HG02870 (cell line): Measurements from ENCODE around the gene MRO.
"Not testable (repeated sequence)": the region's sequence is repeated elsewhere in the genome, so short reads cannot be mapped to it uniquely, and the experiment has no call there.

Experiments used
- ATAC-seq: cut with Tn5 transposase; IDR thresholded peaks from one replicate; pipeline ENCODE4 v1.9.1; 2021; ENCODE audit warnings: mild to moderate bottlenecking, moderate library complexity; ENCODE audit not compliant: unreplicated experiment

The MRO gene

DNA sequence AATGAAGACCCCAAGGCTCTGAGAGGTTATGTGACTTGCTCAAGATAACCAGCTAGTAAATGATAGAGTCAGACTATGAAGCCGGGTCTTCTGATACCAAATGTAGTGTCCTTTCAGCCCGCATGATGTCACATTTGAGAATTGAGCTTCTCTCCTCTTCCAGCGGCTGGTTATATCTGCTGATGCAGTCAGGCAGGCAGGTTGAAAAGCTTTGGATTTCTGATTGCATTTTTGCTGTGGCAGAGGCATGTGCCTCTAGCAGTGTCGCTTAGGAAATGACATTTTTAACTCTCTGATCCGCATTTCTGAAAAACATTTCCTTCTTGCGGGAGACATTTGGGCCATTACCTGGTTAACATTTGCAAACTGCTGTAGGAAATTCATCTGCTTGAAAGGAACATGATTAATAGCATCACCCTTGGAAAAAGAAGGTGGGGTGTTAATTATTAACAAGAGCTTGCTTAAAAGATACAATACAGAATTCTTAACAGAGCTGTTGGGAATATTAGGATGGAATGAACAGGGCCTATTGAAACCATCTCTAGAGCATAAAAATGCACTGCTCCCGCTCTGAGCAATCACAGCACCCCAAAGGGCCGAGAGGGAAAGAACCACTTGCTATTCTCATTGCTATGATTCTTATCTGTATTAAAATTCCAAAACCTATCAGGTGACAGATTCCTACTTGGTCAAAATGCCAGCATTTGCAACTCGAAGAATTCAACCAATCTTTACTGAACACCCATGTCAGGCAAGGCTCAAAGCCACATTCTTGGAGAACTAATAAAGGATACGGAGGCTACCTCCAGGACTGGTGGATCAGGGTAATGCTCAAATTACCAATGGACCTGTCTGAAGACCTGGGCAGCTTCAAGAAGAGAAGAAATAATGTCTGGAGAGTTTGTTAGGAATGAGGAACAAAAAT, 25.9 kb downstream of the MRO start:
- ATAC-seq = no peak

DNA sequence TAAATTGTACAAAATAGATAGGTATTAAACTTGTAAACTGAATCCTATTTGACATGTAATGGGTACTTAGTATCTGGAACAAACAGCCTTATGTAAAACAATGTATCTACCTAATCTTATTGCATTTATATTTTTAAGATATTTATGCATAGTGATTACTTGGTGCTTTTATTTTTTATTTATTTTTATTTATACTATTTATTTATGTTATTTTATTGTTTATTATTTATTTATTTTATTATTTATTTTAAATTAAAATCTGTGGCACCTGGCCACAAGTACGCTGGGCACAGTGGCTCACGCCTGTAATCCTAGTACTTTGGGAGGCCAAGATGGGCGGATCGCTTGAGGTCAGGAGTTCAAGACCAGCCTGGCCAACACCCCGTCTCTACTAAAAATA, 26.9 kb downstream of the MRO start:
- ATAC-seq = no peak

DNA sequence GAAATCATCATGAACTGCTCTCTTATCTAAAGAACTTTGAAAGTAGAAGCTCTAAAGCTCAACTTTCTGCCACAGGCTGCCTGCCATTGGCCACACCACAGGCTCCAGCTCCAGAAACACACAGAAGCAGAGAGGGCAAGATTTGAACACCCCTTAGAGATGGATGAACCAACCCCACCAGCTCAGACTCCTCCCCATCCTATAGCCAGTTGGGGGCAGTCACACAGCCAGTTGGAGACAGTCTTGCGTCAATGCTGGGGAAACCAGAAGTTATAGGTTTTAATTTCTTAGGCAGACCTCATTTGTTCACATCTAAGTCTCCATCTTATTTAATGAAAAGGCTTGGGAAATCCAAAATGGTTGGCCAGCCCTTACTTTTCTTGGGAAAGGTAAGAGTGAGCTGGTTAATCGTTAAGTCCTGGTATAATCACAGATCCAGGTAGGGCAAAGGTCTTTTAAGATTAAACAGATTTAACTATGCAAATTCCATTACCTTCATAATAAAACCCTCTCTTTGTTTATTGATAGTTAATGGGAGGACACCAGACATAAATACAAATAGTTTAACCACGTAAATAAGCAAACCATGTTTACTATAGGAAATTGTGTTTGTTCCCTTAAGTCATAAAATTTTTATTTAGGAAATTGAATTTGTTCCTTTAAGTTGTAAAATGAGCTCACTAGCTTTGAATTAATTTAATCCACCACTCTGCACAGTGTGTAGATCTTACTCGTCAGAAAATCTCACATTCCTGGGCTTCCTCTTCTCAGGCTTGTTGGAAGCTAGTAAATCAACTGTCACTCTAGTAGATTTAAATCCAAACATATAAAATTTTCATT, 28.0 kb downstream of the MRO start:
- no peak for ATAC-seq

DNA sequence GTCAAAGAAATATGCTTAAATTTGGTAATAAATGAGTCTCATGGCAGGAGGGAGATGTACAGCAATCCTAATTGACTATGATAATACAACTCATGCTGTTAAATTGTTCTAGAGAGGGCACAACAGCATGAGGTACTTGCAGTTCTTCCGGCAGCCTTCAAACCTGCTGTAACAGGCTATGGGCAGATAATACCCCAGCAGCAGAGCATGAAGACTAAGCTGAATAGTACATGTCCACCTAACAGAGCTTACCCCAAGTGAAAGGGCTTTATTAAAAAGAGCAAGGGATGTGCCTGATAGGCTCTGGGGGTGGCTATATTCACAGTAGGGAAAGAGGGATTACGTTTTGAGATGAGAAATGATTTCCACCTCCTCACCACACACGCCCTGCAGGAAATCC, 28.9 kb downstream of the MRO start:
- ATAC-seq = no peak

DNA sequence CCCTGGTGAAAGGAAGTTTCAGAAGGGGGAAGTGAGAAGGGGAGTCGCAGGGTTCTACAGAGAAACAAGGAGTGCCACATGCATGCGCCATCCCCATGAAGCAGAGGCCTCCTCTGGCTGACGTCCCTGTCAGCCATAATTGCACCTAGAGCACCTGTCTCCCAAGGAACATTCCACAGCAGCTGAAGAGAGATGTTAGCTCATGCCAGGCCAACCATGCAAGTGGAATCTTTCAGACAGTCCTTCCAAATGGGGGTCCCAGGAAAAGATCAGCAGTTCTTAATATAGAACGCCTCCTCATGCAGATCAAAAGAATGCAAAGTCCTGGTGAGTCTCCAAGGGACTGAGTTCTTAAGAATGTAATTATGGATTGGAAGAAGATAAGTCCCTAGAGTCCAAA, 29.6 kb downstream of the MRO start:
- ATAC-seq = no peak

DNA sequence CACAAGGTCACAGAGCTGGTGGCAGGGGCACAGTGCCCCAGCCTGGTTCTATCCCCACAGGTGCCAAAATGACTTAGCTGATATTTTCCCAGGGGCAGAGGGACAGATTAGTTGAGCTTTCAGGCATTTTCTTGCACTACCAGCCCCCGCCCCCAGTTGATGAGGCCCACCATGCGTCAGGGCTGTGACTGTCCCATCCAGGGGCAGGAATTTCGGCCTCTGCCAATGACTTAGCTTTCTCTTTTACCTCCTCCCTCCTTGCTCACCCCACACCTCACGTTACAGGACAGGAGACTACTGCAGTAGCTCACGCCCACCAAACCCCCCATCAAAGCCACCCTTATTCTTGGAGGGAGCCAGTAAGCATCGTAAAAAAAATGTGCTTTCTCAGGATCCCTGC, 31.5 kb downstream of the MRO start:
- no peak for ATAC-seq

DNA sequence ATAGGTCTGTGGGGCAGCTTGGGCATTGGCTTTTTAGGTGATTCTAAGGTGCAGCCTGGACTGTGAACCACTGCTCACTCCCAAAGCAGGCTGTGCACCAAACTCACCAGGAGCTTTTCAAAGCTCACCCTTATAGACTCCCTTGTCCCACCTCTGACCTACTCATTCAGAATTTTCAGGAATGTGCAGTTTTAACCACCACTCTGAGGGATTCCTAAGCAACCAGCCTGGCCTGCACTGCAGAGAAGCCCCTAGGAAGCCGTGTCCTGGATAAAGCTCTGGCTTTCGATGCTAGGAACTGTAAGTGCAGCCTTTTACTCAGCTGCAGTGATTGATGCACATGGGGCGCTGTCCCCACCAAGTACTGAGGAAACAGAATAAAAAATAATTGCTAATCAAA, 33.0 kb downstream of the MRO start:
- ATAC-seq = no peak

DNA sequence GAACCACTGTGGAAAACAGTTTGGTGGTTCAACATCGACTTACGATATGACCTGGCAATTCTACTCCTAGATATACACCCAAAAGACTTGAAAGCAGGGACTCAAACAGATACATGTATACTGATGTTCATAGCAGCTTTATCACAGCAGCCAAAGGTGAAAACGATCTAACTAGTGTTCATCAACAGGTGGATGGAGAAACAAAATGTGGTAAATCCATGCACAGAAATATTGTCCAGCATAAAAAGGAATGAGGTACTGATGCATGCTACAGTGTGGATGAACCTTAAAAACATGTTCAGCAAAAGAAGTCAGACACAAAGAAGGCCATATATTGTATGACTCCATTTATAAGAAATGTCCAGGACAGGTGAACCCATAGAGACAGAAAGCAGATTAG, 36.3 kb downstream of the MRO start:
- no peak for ATAC-seq

DNA sequence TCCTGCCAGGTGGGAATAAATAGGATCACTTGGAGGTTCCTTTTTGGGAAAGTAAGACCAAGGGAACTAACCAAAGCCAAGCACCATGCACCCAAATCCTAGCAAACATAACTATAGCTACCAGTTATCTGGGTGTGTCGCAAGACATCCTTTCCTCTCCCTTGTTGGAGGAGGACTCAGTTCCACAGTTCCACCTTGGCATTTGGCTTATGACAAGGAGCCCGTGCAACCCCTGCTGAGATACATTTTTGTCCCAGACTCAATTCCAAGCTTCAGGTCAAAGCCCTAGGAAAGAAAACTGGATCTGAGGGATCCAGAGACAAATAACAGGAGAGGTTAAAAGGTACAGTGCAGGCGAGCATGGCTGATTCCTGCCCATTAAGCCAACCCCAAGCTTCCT, 40.8 kb downstream of the MRO start:
- ATAC-seq = not testable (repeated sequence)

DNA sequence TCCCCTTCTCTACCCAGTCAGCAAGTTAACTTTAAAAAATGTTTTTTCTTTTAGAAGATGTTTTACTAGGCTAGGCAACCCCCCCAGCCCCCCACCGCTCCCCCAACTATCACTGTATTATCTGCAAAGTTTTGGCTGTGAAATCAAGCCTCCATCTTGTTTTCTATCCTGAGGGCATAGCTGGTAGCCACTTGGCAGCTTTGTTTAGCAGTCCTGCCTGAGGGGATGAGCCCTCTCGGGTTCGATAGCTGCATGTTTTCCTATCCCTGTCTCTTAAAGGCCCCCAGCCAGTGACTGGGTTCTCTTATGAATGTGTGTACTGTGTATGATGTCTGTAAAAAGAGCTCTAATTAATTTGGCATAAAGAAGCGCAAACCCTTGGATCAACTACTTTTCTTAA, 43.4 kb downstream of the MRO start:
- no peak for ATAC-seq

DNA sequence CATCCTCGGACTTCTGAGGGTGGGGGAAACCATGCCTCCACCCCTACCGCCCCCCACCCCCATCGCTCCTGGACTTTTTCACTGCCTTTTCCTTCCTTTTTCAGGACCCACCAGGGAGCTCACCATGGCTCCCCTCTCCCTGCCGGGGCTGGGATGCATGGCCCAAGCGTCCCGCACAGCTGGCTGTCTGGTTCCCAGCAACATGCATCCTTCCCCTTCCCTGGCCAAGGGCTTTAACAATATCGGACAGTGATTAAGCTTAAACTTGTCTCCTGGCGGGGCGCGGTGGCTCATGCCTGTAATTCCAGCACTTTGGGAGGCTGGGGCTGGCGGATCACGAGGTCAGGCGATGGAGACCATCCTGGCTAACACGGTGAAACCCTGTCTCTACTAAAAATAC, 44.1 kb downstream of the MRO start:
- ATAC-seq = no peak

DNA sequence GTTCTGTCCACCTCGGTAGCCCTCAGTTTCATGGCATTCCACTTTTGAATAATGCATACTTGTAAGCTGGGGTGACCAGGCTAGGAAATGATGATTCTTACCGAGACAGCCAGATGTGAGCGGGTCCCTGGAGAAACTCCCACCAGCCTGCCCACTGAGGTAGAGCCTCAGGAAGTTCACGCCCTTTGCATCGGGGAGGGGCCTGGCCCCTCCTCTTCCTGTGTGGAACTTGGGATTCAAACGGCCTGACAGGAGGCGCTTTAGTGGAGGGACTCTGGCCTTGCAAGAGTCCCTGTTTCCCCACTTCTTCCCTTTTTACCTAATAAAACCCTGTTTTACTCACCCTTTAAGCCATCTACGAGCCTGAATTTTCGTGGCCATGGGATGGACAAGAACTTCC, 44.6 kb downstream of the MRO start:
- no peak for ATAC-seq

DNA sequence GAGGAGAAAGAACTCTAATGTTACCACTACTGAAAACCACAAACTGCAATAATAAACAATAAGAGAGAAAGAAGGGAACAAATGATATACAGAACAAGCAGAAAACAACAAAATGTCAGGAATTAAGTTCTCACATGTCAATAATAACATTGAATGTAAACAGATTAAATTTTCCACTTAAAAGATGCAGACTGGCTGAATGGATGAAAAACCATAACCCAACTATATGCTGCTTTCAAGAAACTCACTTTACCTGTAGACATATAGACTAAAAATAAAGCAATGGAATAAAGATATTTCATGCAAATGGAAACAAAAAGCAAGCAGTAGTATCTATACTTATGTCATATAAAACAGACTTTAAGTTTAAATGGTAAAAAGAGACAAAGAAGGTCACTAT, 50.4 kb downstream of the MRO start:
- ATAC-seq = no peak

DNA sequence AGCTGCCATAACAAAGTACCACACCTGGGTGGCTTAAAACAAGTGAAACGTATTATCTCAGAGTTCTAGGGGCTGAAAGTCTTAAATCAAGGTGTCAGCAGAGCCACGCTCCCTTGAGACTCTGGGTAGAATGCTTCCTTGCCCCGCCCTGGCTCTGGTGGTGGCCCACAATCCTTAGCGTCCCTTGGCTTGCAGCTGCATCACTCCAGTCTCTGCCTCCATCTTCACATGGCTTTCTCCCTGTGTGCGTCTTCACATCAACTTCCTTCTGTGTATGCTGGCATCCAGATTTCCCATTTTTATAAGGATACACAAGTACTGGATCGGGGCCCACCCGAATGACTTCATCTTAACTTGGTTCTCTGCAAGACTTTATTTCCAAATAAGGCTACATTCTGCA, 62.5 kb downstream of the MRO start:
- ATAC-seq = no peak

DNA sequence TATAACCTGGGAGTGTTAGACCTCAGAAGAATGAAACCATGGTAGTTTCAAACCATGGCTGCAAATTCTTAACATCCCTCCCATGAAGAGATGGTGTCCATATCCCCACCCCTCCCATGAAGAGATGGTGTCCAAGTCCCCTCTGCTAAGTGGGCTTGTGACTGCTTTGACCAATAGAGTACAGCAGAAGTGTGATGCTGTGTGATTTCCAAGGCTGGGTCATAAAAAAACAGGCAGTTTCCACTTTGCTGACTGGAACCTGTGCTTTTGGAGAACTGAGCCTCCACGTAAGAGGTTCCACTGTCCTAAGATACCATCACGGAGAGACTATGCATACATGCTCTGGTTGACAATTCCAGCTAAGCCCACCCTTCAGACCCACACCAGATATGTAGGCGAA, 65.5 kb downstream of the MRO start:
- no peak for ATAC-seq

DNA sequence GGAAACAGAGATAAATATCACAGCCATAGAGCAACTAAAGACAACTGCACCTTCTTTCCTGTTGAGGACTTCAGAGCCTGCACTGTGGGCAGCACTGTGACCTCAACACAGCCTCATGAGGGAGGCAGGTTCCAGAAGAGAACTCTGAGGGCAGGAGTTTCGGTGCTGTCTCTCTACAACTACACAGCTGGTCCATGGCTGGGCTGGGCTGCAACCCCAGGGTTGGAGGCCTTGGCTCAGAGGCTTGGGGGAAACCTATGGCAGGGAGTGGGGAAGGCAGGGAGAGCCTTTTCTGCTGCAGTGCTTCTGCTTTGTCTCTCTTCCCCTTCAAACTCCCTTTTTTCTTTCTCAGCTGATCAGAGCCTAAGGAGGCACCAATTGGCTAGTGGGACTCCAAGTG, 66.5 kb downstream of the MRO start:
- no peak for ATAC-seq

DNA sequence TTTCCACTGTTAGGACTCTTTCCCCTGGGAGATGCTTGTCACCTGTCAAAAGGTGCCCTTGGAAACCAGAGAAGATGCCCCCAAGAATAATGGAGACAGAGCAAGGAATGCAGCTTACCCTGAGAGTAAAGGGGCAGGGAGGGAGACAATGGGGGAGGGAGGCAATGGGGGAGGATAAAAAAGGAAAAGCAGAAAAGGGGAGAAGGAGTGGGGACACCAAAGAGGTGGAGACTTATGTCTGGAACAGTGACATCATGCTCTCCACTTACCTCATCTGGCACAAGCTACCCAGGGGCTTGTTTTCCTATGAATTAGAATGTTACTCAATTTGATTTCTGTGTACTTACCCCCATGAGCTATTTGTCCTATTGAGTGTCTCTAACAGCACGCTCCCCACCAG, 67.9 kb downstream of the MRO start:
- no peak for ATAC-seq

DNA sequence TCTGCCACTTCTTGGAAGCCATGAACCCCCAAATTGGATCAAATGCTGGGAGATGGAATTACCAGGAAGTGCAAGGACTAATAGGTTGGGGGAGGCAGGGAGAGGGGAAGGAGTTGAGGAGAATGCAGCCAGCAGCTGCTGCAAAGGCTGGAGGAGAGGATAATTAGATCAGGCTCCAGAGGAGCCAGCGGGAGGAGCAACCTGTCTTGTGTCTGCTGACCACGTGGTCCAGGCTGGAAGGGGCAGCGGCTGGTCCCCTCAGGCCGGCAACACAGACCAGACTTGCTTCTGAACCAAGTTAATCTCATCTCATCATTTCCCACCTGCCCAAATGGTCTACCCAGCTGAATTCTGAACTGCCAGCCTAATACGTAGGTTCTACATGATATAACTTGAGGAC, 68.3 kb downstream of the MRO start:
- no peak for ATAC-seq

DNA sequence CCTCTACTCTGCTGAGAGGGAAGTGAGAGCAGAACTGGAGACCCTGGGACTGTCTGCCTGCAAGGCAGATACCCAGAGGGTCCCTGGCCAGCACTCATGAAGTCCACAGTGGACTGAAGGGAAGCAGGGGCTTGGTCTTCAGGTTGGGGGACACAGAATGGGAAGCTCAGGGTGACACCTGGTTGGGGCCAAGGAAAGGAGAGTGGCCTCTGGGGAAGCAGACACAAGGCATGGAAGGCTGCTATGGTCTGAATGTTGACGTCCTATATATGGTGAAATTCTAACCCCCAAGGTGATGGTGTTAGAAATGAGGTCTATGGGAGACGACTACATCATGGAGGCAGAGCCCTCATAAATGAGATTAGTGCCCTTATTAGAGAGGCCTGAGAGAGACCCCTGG, 69.3 kb downstream of the MRO start:
- ATAC-seq = no peak

DNA sequence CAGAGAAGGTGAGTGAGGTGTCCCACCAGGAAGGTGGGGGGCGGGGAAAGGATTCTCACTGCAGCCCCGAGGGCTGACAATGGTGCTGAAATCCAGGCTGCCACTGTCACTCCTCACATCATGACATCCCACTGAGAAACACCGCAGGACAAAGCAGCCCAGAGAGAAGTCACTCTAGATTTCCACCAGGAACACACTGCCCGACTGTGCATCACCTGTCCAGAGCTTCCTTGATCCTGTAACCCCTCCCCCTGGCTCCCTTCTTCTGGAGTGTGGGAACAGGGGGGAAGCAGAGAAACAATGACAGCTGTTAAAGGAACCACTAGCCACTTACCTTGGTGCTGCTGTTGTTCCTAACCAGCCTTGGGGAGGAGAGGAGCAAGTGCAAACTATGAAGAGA, 69.9 kb downstream of the MRO start:
- ATAC-seq = no peak

DNA sequence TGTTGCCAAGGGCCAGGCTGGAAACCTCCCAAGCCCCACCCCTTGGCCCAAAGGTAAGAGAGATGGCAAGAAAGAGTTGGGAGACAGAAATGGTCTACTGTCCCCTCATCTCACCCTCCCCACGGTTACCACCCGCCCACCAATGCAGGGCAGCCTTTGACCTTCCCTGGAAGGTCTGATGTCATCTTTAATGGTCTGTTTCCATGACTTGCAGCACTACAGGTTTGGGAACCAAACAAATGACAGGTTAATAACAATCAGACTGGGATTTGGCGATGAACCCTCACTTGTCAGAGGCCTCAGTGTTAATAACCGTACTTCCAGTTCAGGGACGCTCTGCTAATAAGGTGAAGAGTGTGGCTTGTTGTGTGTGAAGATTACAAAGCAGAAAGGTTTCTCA, 70.4 kb downstream of the MRO start:
- no peak for ATAC-seq
